Parathyroid adenoma (tissue), 2 donors: Measurements from ENCODE around the gene NARS2.

ENCODE experiments used
- H2AFZ ChIP-seq: fragments of 300-600 bp; sonication (generic); one replicate; pipeline ENCODE4 v1.7.0; 2017; ENCODE audit warnings: antibody characterized with exemption, mild to moderate bottlenecking
- H3K27ac ChIP-seq: fragments of 300-600 bp; sonication (generic); one replicate; pipeline ENCODE4 v1.7.0; 2017
- H3K27me3 ChIP-seq: fragments of 300-600 bp; sonication (generic); one replicate; pipeline ENCODE4 v1.7.0; 2017; ENCODE audit warnings: low read length; ENCODE audit not compliant: control insufficient read depth, insufficient read depth
- H3K36me3 ChIP-seq: fragments of 300-600 bp; sonication (generic); one replicate; pipeline ENCODE4 v1.7.0; 2017; ENCODE audit warnings: low read length; ENCODE audit not compliant: control insufficient read depth, insufficient read depth
- H3K4me1 ChIP-seq: fragments of 300-600 bp; sonication (generic); one replicate; pipeline ENCODE4 v1.7.0; 2017; ENCODE audit warnings: control low read depth
- H3K4me2 ChIP-seq: fragments of 300-600 bp; sonication (generic); one replicate; pipeline ENCODE4 v1.7.0; 2017; ENCODE audit warnings: low read length
- H3K4me3 ChIP-seq: fragments of 300-600 bp; sonication (generic); one replicate; pipeline ENCODE4 v1.7.0; 2017; ENCODE audit warnings: low read depth, low read length
- H3K79me2 ChIP-seq: fragments of 300-600 bp; sonication (generic); one replicate; pipeline ENCODE4 v1.7.0; 2017; ENCODE audit warnings: control low read depth
- H3K9ac ChIP-seq: fragments of 300-600 bp; sonication (generic); one replicate; pipeline ENCODE4 v1.7.0; 2017; ENCODE audit warnings: mild to moderate bottlenecking
- H3K9me3 ChIP-seq: fragments of 300-600 bp; sonication (generic); one replicate; pipeline ENCODE4 v1.7.0; 2017; ENCODE audit warnings: low read length; ENCODE audit not compliant: control insufficient read depth
- TF ChIP-seq, protein P1 (sequence below): fragments of 300-600 bp; sonication (generic); IDR thresholded peaks from one replicate; pipeline ENCODE4 v1.7.0; 2017; ENCODE audit warnings: antibody characterized with exemption, mild to moderate bottlenecking
- donor health status: primary hyperparathyroidism.

The NARS2 gene

DNA sequence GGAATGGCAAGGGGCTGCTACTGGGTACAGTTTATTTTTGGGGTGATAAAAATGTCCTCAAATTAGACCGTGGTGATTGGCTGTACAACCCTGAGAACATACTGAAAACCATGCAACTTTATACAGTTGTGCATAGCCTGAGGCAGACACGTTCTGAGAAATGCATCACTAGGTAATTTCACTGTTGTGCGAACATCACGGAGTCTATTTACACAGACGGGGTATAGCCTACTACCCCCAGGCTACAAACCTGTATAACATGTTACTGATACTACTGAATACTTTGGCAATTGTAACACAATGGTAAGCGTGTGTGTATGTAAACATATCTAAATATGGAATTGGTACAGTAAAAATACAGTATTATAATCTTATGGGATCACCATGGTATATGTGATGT lies 23.6 kb downstream of the NARS2 start:
- Histone ChIP-seq H3K4me1 (no peaks in the 10 kb centered on the region), H3K9me3 (no peaks in the 10 kb centered on the region), H3K27me3 (no peaks in the 10 kb centered on the region), H3K4me3 (no peak overlapping the region), H3K79me2 (no peaks in the 10 kb centered on the region), H3K9ac (no peak overlapping the region), H2AFZ (no peak overlapping the region), H3K4me2 (no peak overlapping the region), H3K27ac (no peak overlapping the region), H3K36me3 (no peaks in the 10 kb centered on the region)
- TF ChIP-seq, protein P1, sequence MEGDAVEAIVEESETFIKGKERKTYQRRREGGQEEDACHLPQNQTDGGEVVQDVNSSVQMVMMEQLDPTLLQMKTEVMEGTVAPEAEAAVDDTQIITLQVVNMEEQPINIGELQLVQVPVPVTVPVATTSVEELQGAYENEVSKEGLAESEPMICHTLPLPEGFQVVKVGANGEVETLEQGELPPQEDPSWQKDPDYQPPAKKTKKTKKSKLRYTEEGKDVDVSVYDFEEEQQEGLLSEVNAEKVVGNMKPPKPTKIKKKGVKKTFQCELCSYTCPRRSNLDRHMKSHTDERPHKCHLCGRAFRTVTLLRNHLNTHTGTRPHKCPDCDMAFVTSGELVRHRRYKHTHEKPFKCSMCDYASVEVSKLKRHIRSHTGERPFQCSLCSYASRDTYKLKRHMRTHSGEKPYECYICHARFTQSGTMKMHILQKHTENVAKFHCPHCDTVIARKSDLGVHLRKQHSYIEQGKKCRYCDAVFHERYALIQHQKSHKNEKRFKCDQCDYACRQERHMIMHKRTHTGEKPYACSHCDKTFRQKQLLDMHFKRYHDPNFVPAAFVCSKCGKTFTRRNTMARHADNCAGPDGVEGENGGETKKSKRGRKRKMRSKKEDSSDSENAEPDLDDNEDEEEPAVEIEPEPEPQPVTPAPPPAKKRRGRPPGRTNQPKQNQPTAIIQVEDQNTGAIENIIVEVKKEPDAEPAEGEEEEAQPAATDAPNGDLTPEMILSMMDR, result no peak

DNA sequence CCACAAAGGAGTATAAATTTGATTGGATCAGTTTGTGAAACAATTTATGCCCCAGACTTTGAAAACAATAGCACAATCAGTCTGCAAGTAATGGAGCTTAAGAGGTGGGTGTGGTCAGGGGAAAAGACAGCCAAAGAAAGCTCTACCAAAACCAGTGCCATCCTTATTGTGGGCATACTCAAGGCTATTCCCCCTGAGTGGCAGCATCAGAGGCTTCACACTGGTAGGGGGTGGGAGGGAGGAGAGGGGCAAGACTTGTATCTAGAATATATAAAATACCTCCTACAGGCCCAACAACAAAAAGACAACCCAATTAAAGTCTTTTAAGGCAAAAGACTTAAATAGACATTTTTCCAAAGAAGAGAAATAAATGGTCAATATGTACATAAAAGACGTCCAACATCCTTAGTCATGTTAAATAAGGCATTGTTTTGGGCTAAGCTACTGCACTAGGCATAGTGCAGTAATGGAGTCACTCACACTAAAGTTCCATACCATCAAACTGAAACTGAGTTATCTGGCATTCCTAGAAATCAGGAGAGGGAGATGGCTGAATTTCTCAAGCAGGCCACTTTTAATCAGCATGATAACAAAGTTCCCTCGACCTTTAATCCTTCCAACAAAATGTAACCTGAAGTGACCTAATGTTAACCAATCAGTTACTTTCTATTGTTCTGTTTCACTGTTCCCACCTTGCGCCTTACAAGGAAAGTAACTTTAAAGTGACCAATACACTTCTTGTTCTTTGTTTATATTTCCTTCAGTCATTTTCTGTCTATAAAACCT lies 24.8 kb downstream of the NARS2 start:
- no peak overlapping the region for H3K4me3 ChIP-seq
- TF ChIP-seq, protein P1, result no peak
- H2AFZ ChIP-seq, result no peak overlapping the region
- no peaks in the 10 kb centered on the region for H3K79me2 ChIP-seq
- no peaks in the 10 kb centered on the region for H3K4me1 ChIP-seq
- H3K9me3 ChIP-seq, result no peaks in the 10 kb centered on the region
- no peaks in the 10 kb centered on the region for H3K36me3 ChIP-seq
- no peak overlapping the region for H3K4me2 ChIP-seq
- H3K27me3 ChIP-seq, result no peaks in the 10 kb centered on the region
- no peak overlapping the region for H3K9ac ChIP-seq
- H3K27ac ChIP-seq, result no peak overlapping the region

DNA sequence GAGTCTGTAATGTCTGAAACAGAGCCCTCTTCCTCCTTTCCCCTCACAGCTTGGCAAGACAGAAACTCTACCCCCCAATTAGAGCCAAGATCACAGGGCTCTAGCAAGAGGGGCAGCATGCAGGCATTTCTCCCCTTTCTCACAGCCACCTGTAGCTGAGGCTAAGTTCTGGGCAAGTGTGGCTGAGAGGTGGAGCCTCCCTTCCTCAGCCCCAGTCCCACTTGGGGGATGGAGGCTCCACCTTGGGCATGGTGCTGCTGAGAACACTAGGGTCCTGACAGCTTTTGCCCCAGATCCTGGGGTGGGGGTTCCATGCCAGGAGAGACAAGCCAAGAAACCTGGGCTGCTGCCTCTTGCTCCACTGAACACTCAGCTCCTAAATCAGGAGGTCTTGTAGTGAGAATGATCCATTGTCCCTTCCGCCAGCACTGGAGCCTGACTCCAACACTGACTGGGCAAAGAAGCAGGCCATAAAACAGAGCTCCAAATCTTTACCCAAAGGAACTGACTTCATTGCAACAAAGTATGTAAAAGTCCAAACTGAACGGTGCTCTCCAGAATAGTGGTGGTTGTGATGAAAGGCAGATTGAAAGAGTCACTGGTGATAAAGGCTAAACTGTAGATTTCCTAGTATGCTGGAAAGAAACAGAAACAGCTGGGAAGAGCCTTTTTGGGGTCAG lies 25.6 kb downstream of the NARS2 start:
- no peaks in the 10 kb centered on the region for H3K36me3 ChIP-seq
- no peaks in the 10 kb centered on the region for H3K27me3 ChIP-seq
- no peak overlapping the region for H3K4me3 ChIP-seq
- H3K9me3 ChIP-seq, result no peaks in the 10 kb centered on the region
- H3K79me2 ChIP-seq, result no peaks in the 10 kb centered on the region
- no peak overlapping the region for H3K4me2 ChIP-seq
- no peak overlapping the region for H2AFZ ChIP-seq
- no peak overlapping the region for H3K27ac ChIP-seq
- TF ChIP-seq, protein P1, result no peak
- H3K9ac ChIP-seq, result no peak overlapping the region
- no peaks in the 10 kb centered on the region for H3K4me1 ChIP-seq

DNA sequence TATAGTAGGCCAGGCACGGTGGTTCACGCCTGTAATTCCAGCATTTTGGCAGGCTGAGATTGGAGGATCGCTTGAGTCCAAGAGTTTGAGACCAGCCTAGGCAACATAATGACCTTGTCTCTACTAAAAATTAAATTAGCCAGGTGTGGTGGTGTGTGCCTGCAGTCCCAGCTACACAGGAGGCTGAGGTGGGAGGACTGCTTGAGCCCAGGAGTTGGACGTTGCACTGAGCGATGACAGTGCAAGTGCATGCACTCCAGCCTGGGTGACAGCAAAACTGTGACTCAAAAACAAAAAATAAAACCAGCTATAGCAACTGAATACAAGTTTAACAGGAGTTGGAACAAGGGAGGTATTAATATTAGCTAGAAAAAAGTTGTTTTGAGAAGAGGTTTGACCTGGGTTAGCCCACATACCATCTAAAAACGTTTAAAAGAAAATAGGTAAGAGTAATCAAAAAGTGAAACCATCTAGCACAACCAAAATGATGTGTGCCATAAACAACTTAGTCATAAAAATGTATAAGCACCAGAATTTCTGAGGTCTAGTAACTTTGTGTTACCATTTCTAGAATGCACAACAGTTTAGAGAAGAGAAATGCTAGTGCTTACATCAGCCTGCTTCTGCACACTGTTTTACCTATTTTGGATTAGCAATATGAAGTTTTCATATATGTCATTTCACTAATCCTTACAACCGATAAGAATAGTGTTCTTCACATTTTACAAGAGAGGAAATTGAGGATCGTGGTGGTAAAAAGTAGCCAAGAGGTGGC lies 26.5 kb downstream of the NARS2 start:
- Histone ChIP-seq H2AFZ (no peak overlapping the region), H3K79me2 (no peaks in the 10 kb centered on the region), H3K27ac (no peak overlapping the region), H3K27me3 (no peaks in the 10 kb centered on the region), H3K4me2 (no peak overlapping the region), H3K4me3 (no peak overlapping the region), H3K36me3 (no peaks in the 10 kb centered on the region), H3K9me3 (no peaks in the 10 kb centered on the region), H3K9ac (no peak overlapping the region), H3K4me1 (no peaks in the 10 kb centered on the region)
- TF ChIP-seq, protein P1, result no peak
